Dermis microvascular lymphatic vessel endothelial cell (primary cell): Measurements from ENCODE around the gene RPL3. TPM values are rescaled to one million over a fixed set of nuclear protein-coding genes. Genes with fewer than 3 reads are reported as not detected.
"Not testable (repeated sequence)": the region's sequence is repeated elsewhere in the genome, so short reads cannot be mapped to it uniquely, and the experiment has no call there.

Experiments used
- DNase-seq, 2 donors: peaks; one replicate each; pipeline versions ENCODE4 v3.0.0 to v3.0.0-alpha.2; 2010; ENCODE audit warnings: low read depth in 2 of 2
- total RNA-seq: library from RNA; depleted of rRNA; stranded (reverse); fragments of >200 nt; gene quantifications from 2 replicates; pipeline ENCODE4 v1.2.1, GENCODE V29; 2014

Gene RPL3
- total RNA-seq, 1 donor from 2014 or later: 2,576 TPM

DNA sequence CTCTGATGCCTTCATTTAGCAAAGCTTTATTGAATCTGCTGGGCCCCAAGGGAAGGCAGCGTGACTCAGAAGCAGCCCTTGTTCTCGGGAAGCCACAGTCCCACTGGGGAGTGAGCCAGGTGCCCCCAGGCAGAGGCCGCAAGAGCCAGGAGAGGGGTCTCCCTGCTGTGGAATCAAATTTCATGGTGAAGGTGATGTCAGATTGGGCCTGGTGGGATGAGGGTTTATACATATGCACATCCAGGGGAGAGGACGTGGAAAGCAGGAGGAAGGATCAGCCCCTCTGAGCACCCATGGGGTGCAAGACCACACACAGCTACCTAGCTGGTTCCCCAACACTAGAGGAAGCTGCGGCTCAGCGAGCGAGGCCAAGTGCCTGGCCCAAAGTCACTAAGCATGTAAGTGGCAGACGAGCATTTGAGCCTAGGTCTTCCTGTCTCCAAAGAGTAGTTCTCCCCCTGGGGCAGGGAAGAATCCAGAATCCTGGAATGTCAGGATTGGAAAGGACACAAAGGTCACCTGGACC is 32.3 kb upstream of the RPL3 start:
- DNase-seq: no peak

DNA sequence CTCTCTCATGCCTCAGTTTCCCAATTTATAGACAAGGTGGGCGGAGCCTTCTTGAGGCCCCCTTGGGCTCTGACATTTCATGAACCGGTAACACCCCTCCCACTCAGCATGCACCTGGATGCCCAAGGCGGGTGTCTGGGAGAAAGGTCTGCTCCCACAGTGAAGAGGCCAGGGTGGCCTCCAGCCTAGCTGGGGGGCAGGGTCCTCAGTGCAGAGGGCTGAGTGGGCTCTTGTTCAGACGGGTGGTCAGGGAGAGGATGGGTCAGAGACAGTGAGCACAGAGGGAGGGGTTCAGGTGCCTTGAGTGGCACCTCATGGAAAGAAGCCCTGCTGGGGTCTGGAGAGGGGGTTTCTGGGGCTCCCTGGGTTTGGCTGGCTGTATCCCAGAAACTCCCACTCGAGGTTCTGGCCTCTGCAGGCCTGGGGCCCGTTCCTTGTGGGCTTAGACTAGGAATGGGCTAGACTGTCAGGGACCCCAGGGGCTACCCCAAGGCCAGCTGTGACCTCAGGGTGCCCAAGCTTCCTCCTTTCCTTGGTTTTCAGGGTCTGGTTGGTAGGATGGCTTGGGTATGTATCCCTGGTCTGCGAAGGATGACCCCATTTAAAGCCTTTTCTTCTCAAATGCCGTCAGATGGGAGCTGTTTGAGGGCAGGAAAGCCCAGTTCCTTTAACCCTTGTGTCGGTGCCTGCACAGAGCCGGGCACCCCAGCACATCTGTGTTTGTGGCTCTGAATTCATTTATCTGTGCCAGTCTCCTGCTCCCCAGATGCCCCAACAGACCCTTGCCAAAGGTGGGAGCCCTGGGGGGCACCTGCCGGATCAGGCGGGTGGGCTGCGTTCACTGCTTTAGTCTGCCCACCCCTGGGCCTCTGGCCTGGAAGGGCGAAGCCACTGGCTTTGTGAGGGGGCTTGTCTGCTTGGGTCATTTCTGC is 31.6 kb upstream of the RPL3 start:
- no peak for DNase-seq

DNA sequence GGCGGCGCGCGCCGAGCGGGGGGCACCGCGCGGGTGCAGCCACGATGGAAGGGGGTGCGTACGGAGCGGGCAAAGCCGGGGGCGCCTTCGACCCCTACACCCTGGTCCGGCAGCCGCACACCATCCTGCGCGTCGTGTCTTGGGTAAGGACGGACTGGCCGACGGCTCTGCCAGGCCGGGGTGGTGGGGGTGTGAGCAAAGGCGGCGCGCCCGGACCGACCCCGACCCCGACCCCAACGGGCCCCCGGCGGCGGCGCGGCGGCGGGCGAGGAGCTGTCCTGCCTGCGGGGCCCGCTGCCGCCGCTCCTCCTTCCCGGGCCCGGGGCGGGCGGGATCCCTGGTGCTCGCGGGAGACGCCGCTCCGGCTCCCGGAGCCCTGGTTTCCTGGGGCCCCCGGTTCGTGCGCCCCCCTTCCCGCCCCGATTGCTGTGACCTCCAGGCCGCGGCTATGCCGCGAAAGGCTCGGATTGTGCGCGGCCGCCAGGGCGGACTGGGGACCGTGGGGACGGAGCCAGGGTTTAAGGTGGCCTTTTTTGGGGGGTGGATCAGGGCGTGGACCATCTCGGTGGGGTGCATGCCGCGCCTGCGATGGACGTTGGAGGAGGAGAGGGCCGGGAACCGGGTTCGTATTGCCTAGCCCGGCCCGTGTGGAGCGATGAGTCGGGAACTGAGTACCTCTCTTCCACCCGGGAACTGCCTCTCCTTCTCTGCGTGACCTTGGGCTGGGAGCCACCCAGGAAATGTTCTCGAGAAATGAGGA is 30.7 kb upstream of the RPL3 start, which contains the start of gene SYNGR1:
Gene SYNGR1 (plus strand): TSS at position 25 of the 760 bp plus-strand sequence. CDS start 20 bp downstream, at position 45.
- DNase-seq: no peak

DNA sequence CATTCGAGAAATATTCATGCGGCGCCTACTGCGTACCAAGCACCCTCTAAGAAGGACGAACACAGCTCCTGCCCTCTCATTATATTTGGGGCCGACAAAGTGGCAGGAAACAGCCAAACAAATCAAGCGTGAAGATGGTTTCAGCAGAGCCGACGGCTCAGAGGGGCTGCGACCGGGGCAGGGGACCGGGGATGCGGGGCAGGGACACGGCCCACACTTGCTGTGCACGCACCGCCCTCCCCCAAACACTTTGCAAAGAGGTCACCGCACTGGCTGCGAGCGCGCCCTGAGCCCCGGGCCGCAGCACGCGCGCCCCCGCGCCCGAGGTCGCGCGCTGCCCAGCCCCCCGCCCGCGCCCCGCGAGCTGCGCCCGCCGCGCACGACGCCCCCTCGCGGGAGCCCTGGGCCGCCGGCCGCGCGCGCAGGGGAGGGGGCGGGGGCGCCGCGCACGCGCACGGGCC is 30.1 kb upstream of the RPL3 start:
- peak in 1 of 2 donors; percentile 11 for DNase-seq

DNA sequence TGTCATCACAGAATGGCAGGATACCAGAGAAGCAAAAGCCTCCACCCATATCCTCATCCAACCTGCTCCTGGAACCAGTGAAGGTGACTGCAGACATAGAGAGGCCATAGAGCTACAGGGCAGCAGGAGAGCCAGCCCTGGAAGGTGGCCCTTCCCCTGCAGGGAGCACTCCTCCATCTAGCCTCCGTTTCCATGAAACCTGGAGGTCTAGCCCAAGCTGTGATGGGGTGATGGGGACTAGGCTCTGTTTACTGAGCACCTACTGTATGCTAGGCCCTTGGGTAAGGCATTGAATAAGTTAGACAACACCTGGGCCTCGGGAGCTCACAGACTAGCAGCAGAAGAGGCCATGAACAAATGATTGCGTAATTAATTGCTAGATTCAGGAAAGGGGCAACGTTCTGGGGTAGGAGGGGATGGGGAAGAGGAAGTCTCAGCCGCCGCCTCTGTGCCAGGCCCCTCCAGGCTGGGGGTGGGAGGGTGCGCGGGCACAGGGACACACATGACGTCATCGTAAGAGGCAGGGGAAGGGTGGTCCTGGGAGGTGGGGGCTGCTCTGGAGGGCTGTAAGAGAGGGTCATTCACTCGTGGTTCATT is 29.6 kb upstream of the RPL3 start:
- DNase-seq: no peak

DNA sequence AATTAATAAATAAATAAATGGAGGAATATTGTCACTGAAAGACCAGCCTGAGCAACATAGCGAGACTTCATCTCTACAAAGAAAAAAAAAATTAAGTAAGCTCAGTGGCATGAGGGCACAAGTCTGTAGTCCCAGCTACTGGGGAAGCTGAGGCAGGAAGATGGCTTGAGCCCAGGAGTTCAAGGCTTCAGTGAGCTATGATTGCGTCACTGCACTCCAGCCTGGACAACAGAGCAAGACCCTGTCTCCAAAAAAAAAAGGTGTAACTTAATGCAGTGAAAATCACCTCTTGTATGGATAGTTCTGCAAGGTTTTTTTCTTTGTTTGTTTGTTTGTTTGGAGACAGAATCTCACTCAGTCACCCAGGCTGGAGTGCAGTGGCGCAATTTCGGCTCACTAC is 25.8 kb upstream of the RPL3 start:
- DNase-seq: no peak

DNA sequence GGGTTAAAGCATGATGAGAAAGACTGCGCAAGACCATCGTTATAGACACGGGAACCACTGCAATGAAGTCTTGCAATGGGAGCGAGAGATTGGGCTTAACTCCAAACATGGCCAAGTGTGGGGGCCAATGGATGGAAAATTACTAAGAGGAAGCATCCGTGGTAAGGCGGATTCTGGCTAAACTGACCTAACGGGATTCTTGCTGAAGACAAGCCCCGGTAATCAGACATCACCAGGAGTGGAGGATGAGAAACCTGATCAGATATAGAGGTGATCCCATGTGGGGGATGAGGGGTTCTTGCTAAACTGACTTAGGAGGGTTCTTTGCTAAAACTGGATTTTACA is 24.6 kb upstream of the RPL3 start:
- no peak for DNase-seq

DNA sequence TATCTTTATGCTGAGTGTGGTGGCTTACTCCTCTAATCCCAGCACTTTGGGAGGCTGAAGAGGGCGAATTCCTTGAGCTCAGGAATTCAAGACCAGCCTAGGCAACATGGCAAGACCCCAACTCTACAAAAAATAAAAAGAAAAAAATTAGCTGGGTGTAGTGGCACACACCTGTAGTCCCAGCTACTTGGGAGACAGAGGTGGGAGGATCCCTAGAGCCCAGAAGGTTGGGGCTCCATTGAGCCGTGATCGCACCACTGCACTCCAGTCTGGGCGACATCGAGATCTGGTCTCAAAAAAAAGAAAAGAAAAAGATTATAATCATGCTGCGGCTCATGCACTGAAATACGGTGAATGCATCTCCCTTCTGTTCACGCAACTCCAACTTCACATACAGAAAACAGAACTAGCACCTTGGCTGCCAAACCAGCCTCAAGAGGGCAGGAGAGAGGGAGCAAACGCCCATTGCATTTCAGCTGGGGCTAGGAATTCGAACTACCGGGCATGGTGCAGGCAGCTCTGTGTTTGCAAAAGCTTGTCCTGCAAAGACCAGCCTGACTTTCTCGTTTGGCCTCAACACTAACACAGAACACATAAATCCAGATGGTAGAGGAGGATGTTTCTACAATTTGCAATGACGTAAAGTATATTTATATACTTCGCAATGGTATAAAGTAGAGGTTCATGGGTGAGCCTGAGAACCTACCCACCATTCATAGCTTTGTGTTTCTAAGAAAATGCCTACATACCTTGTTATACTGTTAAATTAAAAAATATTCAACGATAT is 24.0 kb upstream of the RPL3 start:
- DNase-seq: peak; percentile 26 to 51

DNA sequence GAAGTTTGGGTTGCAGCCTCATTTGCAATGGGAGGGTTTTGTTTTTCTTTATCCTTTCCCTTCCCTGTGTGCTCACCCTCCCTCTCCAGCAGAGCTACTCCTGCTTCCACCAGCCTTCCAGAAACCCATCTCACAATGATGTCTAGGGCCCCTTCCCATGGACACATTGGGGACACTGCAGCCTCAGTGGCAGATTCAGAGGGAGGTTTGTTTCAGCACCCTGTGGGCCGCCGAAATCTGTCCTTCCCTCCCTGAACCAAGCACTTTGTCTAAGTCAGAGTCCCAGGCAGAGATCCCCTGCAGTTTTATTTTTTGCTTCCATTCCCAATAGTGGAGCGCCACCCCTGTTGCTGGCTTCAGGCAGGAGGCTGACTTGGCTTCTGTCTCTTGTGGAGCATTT is 21.8 kb upstream of the RPL3 start:
- no peak for DNase-seq

DNA sequence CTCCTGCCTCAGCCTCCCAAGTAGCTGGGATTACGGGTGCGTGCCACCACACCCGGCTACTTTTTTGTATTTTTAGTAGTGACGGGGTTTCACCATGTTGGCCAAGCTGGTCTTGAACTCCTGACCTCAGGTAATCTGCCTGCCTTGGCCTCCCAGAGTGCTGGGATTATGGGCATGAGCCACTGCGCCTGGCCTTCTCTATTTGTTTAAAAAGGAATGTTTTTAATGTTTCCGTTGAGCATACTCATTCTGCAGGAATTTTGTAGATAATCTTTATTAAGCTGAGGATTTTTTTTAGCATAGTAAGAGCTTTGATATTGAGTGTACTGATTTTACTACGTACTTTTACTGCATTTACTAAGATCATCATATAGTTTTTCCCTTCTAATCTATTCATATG is 20.4 kb upstream of the RPL3 start:
- not testable (repeated sequence) for DNase-seq

DNA sequence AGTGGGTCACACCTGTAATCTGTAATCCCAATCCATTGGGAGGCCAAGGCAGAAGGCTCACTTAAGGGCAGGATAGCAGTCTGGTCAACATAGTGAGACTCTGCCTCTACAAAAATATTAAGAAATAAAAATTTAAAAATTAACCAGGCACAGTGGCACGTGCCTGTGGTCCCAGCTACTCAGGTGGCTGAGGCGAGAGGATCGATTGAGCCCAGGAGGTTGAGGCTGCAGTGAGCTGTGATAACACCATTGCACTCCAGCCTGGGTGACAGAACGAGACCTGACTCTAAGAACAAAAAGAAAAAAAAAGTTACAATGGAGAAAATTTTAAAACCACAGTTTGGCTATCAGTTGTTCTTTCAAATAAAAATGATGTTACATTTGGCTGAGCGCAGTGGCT is 17.0 kb upstream of the RPL3 start:
- DNase-seq: no peak

DNA sequence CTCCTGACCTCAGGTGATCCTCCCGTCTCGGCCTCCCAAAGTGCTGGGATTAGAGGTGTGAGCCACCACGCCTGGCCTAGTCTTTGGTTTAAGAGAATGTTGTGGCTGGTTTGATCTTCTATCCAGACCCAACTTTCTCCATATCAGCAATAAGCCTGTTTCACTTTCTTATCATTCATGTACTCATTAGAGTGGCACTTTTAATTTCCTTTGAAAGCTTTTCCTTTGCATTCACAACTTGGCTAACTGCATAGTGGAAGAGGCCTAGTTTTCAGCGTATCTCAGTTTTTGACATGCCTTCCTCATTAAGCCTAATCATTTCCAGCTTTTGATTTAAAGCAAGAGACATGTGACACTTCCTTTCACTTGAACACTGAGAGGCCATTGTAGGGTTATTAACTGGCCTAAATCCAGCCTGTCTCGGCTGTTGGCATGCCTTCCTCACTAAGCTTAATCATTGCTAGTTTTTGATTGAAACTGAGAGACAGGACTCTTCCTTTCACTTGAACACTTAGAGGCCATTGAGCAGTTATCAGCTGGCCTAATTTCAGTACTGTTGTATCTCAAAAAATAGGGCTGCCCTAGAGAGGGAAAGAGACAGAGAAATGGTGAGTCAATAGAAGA is 13.1 kb upstream of the RPL3 start:
- DNase-seq: peak in 1 of 2 donors; percentile 53

DNA sequence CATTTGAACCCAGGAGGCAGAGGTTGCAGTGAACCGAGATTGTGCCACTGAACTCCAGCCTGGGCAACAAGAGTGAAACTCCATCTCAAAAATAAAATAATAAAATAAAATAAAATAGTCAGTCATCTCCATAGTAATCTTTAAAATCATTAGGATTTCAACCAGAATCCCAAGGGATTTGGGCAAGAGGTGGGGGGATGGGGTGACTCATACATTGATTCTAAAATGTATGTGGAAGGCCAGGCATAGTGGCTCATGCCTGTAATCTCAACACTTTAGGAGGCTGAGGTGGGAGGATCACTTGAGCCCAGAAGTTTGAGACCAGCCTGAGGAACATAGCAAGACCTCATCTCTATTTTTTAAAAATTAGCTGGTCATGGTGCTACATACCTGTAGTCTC is 11.1 kb upstream of the RPL3 start:
- not testable (repeated sequence) for DNase-seq

DNA sequence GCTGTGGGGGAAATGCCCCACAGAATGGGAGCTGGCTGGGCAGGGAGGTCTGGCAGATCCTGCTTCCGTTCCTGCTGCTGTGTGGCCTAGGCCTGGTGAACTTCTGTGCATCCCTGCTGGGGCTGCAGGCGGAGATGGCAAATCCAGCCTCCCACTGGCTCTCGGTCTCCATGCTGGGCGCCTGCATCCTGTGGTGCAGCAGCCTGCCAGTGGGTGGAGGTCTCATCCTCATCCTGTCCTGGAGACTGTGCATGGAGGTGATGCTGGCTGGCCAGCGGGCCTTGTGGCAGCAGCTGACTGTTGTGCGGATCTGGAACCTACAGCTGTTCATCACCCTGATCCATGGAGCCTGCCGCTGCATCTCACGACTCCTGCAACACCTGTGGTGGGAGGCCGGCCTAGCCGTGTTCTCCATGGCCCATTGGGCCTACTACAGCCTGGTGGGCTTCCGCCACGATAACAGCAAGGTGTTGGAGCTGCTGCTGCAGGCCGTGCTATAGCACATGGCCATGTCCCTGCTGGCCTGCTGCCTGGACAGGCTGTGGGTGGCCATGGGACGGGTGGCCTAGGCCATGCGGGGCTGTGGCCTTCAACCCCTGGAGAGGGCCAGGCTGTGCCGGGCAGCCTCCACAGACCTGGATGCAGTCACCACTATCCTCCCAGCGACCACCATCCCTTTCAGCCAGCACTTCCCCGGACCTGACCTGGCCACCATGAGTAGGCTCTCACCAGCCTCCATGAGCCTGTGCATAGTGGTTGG is 8.8 kb upstream of the RPL3 start:
- no peak for DNase-seq

DNA sequence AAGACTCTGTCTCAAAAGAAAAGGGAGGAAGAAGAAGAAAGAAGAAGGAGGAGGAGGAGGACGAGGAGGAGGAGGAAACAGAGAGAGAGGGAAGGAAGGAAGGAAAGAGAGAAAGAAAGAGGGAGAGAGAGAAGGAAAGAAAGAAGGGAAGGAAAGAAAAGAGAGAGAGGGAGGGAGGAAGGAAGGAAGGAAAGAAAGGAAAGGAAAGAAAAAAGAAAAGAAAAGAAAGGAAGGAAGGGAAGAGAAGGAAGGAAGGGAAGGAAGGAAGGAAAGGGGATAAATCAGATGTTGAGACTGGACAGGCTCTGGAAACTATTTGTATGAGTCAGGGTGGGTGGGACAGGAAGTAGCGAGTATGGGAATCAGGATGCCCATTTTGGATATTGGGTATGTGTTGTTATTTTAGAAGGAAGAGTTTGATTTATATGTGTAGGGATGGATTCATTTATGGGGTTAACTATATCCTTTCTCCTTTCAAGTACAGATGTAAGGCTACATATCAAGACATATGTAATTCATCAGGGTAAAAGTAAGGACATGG is 6.0 kb upstream of the RPL3 start:
- DNase-seq: no peak

DNA sequence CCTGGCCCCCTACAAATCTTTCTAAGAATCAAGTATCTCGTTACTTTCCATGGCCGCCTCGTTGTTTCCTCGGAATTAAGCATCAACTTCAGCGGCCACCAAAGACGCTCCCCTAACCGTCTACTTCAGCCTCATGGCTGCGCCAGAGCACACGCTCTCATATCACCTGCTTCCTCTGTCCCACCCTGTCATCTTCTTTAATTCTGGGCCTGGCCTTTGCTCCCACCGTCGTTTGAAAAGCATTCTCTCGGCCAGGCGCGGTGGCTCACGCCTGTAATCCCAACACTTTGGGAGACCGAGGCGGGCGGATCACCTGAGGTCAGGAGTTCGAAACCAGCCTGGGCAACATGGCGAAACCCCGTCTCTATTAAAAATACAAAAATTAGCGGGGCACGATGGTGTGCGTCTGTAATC is 1.2 kb upstream of the RPL3 start:
- not testable (repeated sequence) for DNase-seq

DNA sequence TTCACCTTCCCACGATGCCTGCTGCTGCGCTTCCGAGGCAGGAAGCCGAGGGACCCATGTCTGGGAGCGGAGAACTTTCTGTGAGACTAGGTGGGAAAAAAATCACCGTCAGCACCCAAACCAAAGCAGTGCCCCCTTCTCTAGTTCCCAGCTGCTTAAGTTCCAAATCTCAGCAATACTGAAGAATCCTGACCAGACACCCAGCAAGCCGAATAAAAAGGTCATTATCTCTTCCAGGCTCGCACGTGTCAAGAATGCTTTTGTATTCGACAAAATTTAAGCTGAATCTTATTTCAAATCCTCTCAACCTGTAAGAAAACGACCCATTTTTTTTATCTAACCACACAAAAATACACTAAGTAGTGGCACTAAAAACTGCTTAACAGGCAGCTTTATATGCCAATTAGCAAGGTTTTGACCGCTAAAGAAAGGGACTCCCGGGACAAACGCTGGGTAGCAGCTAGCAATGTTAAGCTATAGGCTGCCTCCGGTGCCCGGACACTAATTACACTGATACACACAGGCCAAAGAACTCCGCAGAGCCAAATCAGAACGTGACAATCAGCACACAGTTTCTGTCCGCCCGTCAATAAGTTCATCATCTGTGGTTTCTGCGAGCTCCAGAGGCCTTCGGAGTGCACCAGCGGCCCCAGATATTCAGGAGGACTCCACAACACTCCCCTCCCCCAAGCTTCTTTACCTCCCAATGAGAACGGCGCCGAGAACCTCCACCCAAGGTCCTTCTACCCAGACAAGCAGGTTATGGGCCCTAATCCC is 728 bp downstream of the RPL3 start:
- DNase-seq: peak in 1 of 2 donors; percentile 21

DNA sequence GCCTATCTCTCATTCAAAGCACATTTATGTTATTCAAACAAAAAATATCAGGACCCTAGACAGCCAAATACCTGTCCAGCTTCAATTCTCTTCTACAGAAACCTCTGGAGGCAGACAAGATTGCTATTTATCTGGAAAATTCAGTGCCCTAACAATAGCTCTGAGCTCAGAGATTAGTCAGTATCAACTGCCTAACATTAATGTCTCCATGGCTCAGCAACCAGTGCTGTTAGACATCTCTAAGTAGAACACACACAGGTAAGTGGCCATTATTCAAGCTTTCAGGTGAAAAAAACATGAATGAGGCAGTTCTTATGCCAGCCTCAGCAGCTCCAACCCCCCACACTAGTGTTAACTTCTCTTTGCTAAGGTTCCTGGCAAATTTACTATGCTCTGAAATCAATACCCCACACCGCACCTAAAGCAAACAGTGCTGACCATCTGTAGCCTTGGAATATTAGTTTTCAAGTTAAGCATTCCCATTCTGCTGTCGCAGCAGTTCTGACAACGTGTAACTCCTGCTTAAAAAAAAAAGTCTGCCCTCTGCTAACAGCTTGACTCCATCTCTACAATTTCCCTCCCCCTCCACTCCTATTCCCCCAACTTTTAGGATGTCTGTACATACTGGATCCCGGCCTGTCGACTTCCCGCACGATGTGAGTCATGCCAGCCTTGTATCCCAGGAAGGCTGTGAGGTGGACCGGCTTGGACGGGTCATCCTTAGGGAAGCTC is 1.5 kb downstream of the RPL3 start:
- DNase-seq: peak in 1 of 2 donors; percentile 56
